B cell (primary cell): Measurements from ENCODE around the gene MOB3B. TPM values are rescaled to one million over a fixed set of nuclear protein-coding genes. Genes with fewer than 3 reads are reported as not detected.

ENCODE experiments used
- ATAC-seq: fragments of 200-7000 bp; cut with Tn5 transposase; one replicate; pipeline ENCODE4 v1.10.0; 2021; ENCODE audit warnings: low read depth, mild to moderate bottlenecking, moderate number of reproducible peaks, moderate library complexity
- CTCF ChIA-PET: fragments of 350-600 bp; sonication (Branson Sonifier 250); formaldehyde crosslinking; loops from one replicate; lab custom pipeline; 2021; ENCODE audit warnings: antibody characterized with exemption, inconsistent platforms; lab: Charles Lee
- POLR2A ChIA-PET: fragments of 350-600 bp; sonication (Branson Sonifier 250); formaldehyde crosslinking; loops from one replicate; lab custom pipeline; 2021; ENCODE audit warnings: antibody characterized with exemption; lab: Charles Lee
- DNase-seq: peaks from one replicate; pipeline ENCODE4 v3.0.0; 2013
- H2AFZ ChIP-seq: 2 replicates; pipeline ENCODE4 v1.6.1; 2012; ENCODE audit warnings: mild to moderate bottlenecking, low read depth, low read length; ENCODE audit not compliant: insufficient read depth, poor library complexity, severe bottlenecking
- H3K27ac ChIP-seq, 2 donors: 1 replicate in 1 of 2; 2 replicates in 1 of 2; pipeline ENCODE4 v1.5.1; 2012 to 2013; ENCODE audit warnings: low read length in 2 of 2, mild to moderate bottlenecking in 2 of 2, moderate library complexity in 1 of 2
- H3K27me3 ChIP-seq, 4 experiments: fragments of 200-600 bp in 1 of 4; sonication (generic) in 1 of 4; replicated peaks in 1 of 4; 1 replicate in 2 of 4; 2 replicates in 2 of 4; pipeline versions ENCODE4 v1.6.1 to v1.7.0; 2013 to 2016; ENCODE audit warnings: low read length in 3 of 4, mild to moderate bottlenecking in 2 of 4, mixed read lengths in 1 of 4, moderate library complexity in 1 of 4; ENCODE audit not compliant: insufficient read depth in 4 of 4, control insufficient read depth in 3 of 4; ENCODE audit errors: control extremely low read depth in 1 of 4
- H3K36me3 ChIP-seq, 2 experiments: replicated peaks in 1 of 2; 1 replicate in 1 of 2; 2 replicates in 1 of 2; pipeline versions ENCODE4 v1.6.1 to v1.7.1; 2013; ENCODE audit warnings: low read length in 1 of 2; ENCODE audit not compliant: insufficient read depth in 2 of 2, control insufficient read depth in 1 of 2; ENCODE audit errors: control extremely low read depth in 1 of 2, extremely low read depth in 1 of 2
- H3K4me1 ChIP-seq, 2 donors: fragments of 200-600 bp in 1 of 2; sonication (generic) in 1 of 2; 1 replicate in 1 of 2; 2 replicates in 1 of 2; pipeline versions ENCODE4 v1.5.1 to v1.6.1; 2013 to 2017; ENCODE audit warnings: low read length in 2 of 2; ENCODE audit not compliant: control insufficient read depth in 2 of 2, insufficient read depth in 2 of 2
- H3K4me2 ChIP-seq: replicated peaks from 2 replicates; pipeline ENCODE3; 2012; ENCODE audit warnings: mild to moderate bottlenecking, low read depth, low read length; ENCODE audit not compliant: poor library complexity, severe bottlenecking
- H3K4me3 ChIP-seq, 5 experiments: fragments of 200-600 bp in 1 of 5; sonication (generic) in 1 of 5; 1 replicate in 3 of 5; 2 replicates in 2 of 5; pipeline versions ENCODE4 v1.5.1 to v1.7.0; 2011 to 2016; ENCODE audit warnings: low read length in 4 of 5, mild to moderate bottlenecking in 4 of 5, low read depth in 2 of 5, control low read depth in 1 of 5, moderate library complexity in 1 of 5; ENCODE audit not compliant: insufficient read depth in 1 of 5; ENCODE audit errors: control extremely low read depth in 1 of 5, extremely low read depth in 1 of 5
- H3K79me2 ChIP-seq: fragments of 200-600 bp; sonication (generic); one replicate; pipeline ENCODE4 v1.6.0; 2016; ENCODE audit warnings: low read length; ENCODE audit not compliant: control insufficient read depth, insufficient read depth
- H3K9ac ChIP-seq: fragments of 200-600 bp; sonication (generic); 2 replicates; pipeline ENCODE4 v1.6.1; 2017; ENCODE audit warnings: mild to moderate bottlenecking, low read length, moderate library complexity
- H3K9me3 ChIP-seq, 3 donors: one replicate each; pipeline versions ENCODE4 v1.6.1 to v1.7.1; 2013; ENCODE audit warnings: low read length in 2 of 3; ENCODE audit not compliant: control insufficient read depth in 2 of 3, insufficient read depth in 1 of 3; ENCODE audit errors: control extremely low read depth in 1 of 3
- H4K20me1 ChIP-seq: 2 replicates; pipeline ENCODE4 v1.6.0; 2012; ENCODE audit warnings: mild to moderate bottlenecking, low read length; ENCODE audit not compliant: insufficient read depth, control insufficient read depth, poor library complexity, severe bottlenecking
- H3K27ac Mint-ChIP-seq: one replicate; pipeline ENCODE4 v1.8.0; 2021; ENCODE audit warnings: mixed read lengths
- H3K27me3 Mint-ChIP-seq: one replicate; pipeline ENCODE4 v1.8.0; 2021; ENCODE audit warnings: mixed read lengths
- H3K4me1 Mint-ChIP-seq: one replicate; pipeline ENCODE4 v1.8.0; 2021; ENCODE audit warnings: mixed read lengths
- H3K4me3 Mint-ChIP-seq: one replicate; pipeline ENCODE4 v1.8.0; 2021; ENCODE audit warnings: mixed read lengths
- H3K9me3 Mint-ChIP-seq: one replicate; pipeline ENCODE4 v1.8.0; 2022; ENCODE audit warnings: mixed read lengths; ENCODE audit not compliant: insufficient read depth
- EZH2 ChIP-seq: IDR thresholded peaks from 2 replicates; pipeline ENCODE4 v1.6.1; 2012; ENCODE audit warnings: borderline replicate concordance, low read depth, mild to moderate bottlenecking, moderate library complexity, low read length; ENCODE audit not compliant: insufficient read depth, poor library complexity, severe bottlenecking
- WGBS: methylation state at CpG from one replicate; pipeline ENCODE4 v1.1.5; 2013; ENCODE audit warnings: missing lambda C conversion rate; ENCODE audit not compliant: insufficient coverage; 5-methylcytosine and 5-hydroxymethylcytosine counted together
- intact Hi-C: fragments of 100-400 bp; cut with micrococcal nuclease; formaldehyde crosslinking; loops from one replicate; pipeline ENCODE4 v1.10.0; 2022
- polyA plus RNA-seq: library from polyadenylated mRNA; depleted of rRNA; stranded (reverse); fragments of >200 nt; gene quantifications from 2 replicates; pipeline ENCODE4 v1.2.3, GENCODE V29; 2012
- total RNA-seq, 2 donors: library from RNA; stranded (reverse); fragments of 120-200 nt in 1 of 2; gene quantifications; 1 replicate in 1 of 2; 2 replicates in 1 of 2; pipeline versions ENCODE4 v1.2.3 to v1.2.4, GENCODE V29; 2013 to 2022
- TF ChIP-seq, protein P1 (sequence below): fragments of 200-600 bp; IDR thresholded peaks from one replicate; pipeline ENCODE4 v1.8.0; 2022; ENCODE audit warnings: antibody characterized with exemption, mild to moderate bottlenecking

MOB3B gene
- total and polyA plus RNA-seq, 2 donors (not counting 1 experiment from before 2014, with no cell fraction given): 7.3 to 7.9 TPM

GRCh38 chr9:27572061-27572460 is 42.4 kb upstream of the MOB3B start:
- no peaks in the 10 kb centered on the region for H3K9me3 ChIP-seq
- ATAC-seq: no peak
- 33% methylated on average over 1 of the region's 3 CpGs for WGBS
- Mint-ChIP-seq H3K9me3 (no peaks in the 10 kb centered on the region), H3K27ac (peak overlapping the region; percentile 99), H3K27me3 (no peaks in the 10 kb centered on the region), H3K4me3 (peak overlapping the region; percentile 98), H3K4me1 (peaks cover 27% of the 10 kb centered on the region)
- no peaks in the 10 kb centered on the region for H3K36me3 ChIP-seq
- peak overlapping the region in 3 of 5 experiments; percentile 71 to 93 (median 81) for H3K4me3 ChIP-seq
- H3K4me2 ChIP-seq: peak overlapping the region; percentile 93
- DNase-seq: no peak
- no peaks in the 10 kb centered on the region for H4K20me1 ChIP-seq
- intact Hi-C loops: loop anchor here (5.0 kb wide), 1 partner anchor 680 kb away; the partner anchor contains the start of gene CAAP1
- POLR2A ChIA-PET: interaction anchor here (1.1 kb wide), 1 partner anchor 240 kb away, joined by 3 read pairs; no protein-coding TSS in a partner anchor
- TF ChIP-seq, protein P1, sequence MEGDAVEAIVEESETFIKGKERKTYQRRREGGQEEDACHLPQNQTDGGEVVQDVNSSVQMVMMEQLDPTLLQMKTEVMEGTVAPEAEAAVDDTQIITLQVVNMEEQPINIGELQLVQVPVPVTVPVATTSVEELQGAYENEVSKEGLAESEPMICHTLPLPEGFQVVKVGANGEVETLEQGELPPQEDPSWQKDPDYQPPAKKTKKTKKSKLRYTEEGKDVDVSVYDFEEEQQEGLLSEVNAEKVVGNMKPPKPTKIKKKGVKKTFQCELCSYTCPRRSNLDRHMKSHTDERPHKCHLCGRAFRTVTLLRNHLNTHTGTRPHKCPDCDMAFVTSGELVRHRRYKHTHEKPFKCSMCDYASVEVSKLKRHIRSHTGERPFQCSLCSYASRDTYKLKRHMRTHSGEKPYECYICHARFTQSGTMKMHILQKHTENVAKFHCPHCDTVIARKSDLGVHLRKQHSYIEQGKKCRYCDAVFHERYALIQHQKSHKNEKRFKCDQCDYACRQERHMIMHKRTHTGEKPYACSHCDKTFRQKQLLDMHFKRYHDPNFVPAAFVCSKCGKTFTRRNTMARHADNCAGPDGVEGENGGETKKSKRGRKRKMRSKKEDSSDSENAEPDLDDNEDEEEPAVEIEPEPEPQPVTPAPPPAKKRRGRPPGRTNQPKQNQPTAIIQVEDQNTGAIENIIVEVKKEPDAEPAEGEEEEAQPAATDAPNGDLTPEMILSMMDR: no peak
- no peak for TF ChIP-seq EZH2
- H3K27ac ChIP-seq: peak overlapping the region; percentile 97 to 99
- H3K9ac ChIP-seq: peak overlapping the region; percentile 99
- H2AFZ ChIP-seq: no peak overlapping the region
- H3K79me2 ChIP-seq: peaks cover 41% of the 10 kb centered on the region
- no peaks in the 10 kb centered on the region for H3K27me3 ChIP-seq
- H3K4me1 ChIP-seq: peaks cover 16 to 19% of the 10 kb centered on the region in 2 donors
- CTCF ChIA-PET: interaction anchor here (1.0 to 1.7 kb wide), 4 partner anchors 8 to 239 kb away, joined by 3 to 7 read pairs (median 4); no protein-coding TSS in a partner anchor

DNA sequence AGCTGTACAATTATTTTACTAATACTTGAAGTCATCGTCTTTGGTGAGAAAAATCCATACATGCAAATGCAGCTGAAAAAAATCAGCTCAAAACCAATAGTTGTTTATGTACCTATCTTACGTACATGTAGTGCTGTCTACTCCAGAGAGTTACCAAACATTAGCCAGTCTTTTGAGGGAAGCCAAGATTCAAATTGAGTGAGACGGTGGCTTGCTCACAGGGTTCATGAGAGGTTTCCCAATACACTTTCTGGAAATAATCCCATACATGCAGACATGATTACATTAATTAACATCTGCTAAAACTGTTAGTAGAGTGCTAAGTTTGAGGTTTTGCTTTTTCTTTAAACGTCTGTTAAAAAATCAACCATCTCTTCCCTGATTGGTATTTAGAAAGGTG is 41.4 kb upstream of the MOB3B start:
- Histone ChIP-seq H3K9ac (no peak overlapping the region), H3K9me3 (no peaks in the 10 kb centered on the region), H3K27ac (no peak overlapping the region), H3K79me2 (peaks cover 48% of the 10 kb centered on the region), H3K36me3 (no peaks in the 10 kb centered on the region), H4K20me1 (no peaks in the 10 kb centered on the region), H2AFZ (no peak overlapping the region), H3K4me1 (peaks cover 16 to 19% of the 10 kb centered on the region in 2 donors), H3K27me3 (no peaks in the 10 kb centered on the region), H3K4me2 (no peak overlapping the region), H3K4me3 (no peak overlapping the region)
- peak overlapping the region; percentile 26 for H3K4me3 Mint-ChIP-seq
- no peaks in the 10 kb centered on the region for H3K9me3 Mint-ChIP-seq
- POLR2A ChIA-PET: interaction anchor here (0.6 kb wide), 1 partner anchor 91 kb away, joined by 7 read pairs; no protein-coding TSS in a partner anchor
- CTCF ChIA-PET: interaction anchor here (0.6 to 1.5 kb wide), 3 partner anchors 22 to 238 kb away, joined by 3 read pairs; no protein-coding TSS in a partner anchor
- no peak for TF ChIP-seq EZH2
- TF ChIP-seq, protein P1: no peak
- intact Hi-C loops: loop anchor here (5.0 kb wide), 1 partner anchor 679 kb away; the partner anchor contains the start of gene CAAP1
- H3K4me1 Mint-ChIP-seq: peaks cover 27% of the 10 kb centered on the region
- H3K27ac Mint-ChIP-seq: peak overlapping the region; percentile 65
- WGBS: no CpG with 5 or more reads among the region's 4 CpGs
- ATAC-seq: no peak
- no peak for DNase-seq
- no peaks in the 10 kb centered on the region for H3K27me3 Mint-ChIP-seq
